SU-DHL-6 (cell line): ENCODE results near the gene CLP1.

ENCODE experiments used
- H2AFZ ChIP-seq: fragments of 200-600 bp; sonication (generic); 2 replicates; pipeline ENCODE4 v1.6.1; 2014; ENCODE audit warnings: low read depth, mild to moderate bottlenecking, moderate library complexity, mixed read lengths, antibody characterized with exemption, low read length; ENCODE audit not compliant: severe bottlenecking
- H3F3A ChIP-seq: fragments of 200-600 bp; shearing (Covaris generic); 2 replicates; pipeline ENCODE4 v1.6.0; 2016; ENCODE audit warnings: antibody characterized with exemption, mild to moderate bottlenecking; ENCODE audit not compliant: insufficient read depth
- H3K27ac ChIP-seq: fragments of 200-600 bp; sonication (generic); 2 replicates; pipeline ENCODE4 v1.5.1; 2016; ENCODE audit warnings: low read depth, mild to moderate bottlenecking, low read length, moderate library complexity, mixed read lengths
- H3K27me3 ChIP-seq: fragments of 200-600 bp; sonication (generic), shearing (Covaris generic); 2 replicates; pipeline ENCODE4 v1.6.0; 2014; ENCODE audit warnings: mild to moderate bottlenecking, low read length
- H3K36me3 ChIP-seq: fragments of 200-600 bp; sonication (generic); 2 replicates; pipeline ENCODE4 v1.6.1; 2014; ENCODE audit warnings: mild to moderate bottlenecking, low read length, mixed read lengths
- H3K4me2 ChIP-seq: fragments of 300-600, 200-600 bp; shearing (Covaris generic), sonication (generic); 2 replicates; pipeline ENCODE4 v1.6.0; 2014; ENCODE audit warnings: low read length, low read depth, mild to moderate bottlenecking; ENCODE audit not compliant: poor library complexity, severe bottlenecking
- H3K4me3 ChIP-seq: fragments of 200-600 bp; sonication (generic); 2 replicates; pipeline ENCODE4 v1.5.1; 2014; ENCODE audit warnings: antibody characterized with exemption, low read length, mild to moderate bottlenecking, mixed read lengths; ENCODE audit not compliant: insufficient read depth, poor library complexity, severe bottlenecking
- H3K79me2 ChIP-seq: fragments of 200-600 bp; sonication (generic); 2 replicates; pipeline ENCODE4 v1.6.1; 2014; ENCODE audit warnings: mild to moderate bottlenecking, low read length, moderate library complexity; ENCODE audit not compliant: insufficient read depth
- H3K9ac ChIP-seq: fragments of 200-600 bp; sonication (generic); 2 replicates; pipeline ENCODE4 v1.7.0; 2014; ENCODE audit warnings: mild to moderate bottlenecking, low read length
- H3K9me2 ChIP-seq: fragments of 200-600 bp; sonication (generic); replicated peaks from 2 replicates; pipeline ENCODE4 v1.6.1; 2014; ENCODE audit warnings: low read length; ENCODE audit not compliant: insufficient read depth
- H3K9me3 ChIP-seq: fragments of 200-600 bp; sonication (generic); 2 replicates; pipeline ENCODE4 v1.6.1; 2014; ENCODE audit warnings: low read length, mixed read lengths; ENCODE audit not compliant: insufficient read depth
- H4K20me1 ChIP-seq: fragments of 200-600 bp; sonication (generic); 2 replicates; pipeline ENCODE4 v1.6.1; 2014; ENCODE audit warnings: low read depth, mild to moderate bottlenecking, antibody characterized with exemption, low read length, moderate library complexity, mixed read lengths
- EZH2phosphoT487 ChIP-seq: fragments of 200-600 bp; sonication (generic), shearing (Covaris generic); conservative IDR thresholded peaks from 2 replicates; pipeline ENCODE4 v1.6.1; 2018; ENCODE audit warnings: mild to moderate bottlenecking, antibody characterized with exemption, low read length, moderate library complexity, mixed read lengths
- TF ChIP-seq, protein P1 (sequence below): fragments of 200-600 bp; sonication (generic); IDR thresholded peaks from one replicate; pipeline ENCODE4 v1.5.1; 2017; ENCODE audit warnings: antibody characterized with exemption, mild to moderate bottlenecking, low read length, moderate library complexity; ENCODE audit not compliant: insufficient read depth, poor library complexity, severe bottlenecking

The CLP1 gene

DNA sequence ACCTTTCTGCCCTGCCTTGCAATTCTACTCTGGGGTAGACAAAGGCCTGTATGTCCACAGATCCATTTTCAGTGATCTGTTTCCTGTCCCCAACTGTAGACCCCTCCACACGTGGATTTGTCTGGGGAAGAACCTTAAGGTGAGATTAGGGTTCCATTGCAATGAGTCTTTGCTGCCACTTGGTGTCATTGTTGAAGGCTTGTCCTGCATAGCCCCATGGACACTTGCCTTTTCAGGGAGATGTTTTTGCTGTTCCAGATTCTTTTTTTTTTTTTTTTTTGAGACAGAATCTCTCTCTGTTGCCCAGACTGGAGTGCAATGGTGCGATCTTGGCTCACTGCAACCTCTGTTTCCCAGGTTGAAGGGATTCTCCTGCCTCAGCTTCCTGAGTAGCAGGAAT lies 38.2 kb upstream of the CLP1 start:
- no peak overlapping the region for H3K9ac ChIP-seq
- no peaks in the 10 kb centered on the region for H3K27me3 ChIP-seq
- H3F3A ChIP-seq = no peaks in the 10 kb centered on the region
- H3K79me2 ChIP-seq = no peaks in the 10 kb centered on the region
- H3K9me2 ChIP-seq = no peaks in the 10 kb centered on the region
- H3K4me2 ChIP-seq = no peak overlapping the region
- H4K20me1 ChIP-seq = no peaks in the 10 kb centered on the region
- H3K9me3 ChIP-seq = peaks cover 9% of the 10 kb centered on the region; the same call in 1 of the 2 replicates
- H3K27ac ChIP-seq = no peak overlapping the region
- no peak overlapping the region for H2AFZ ChIP-seq
- TF ChIP-seq, protein P1, sequence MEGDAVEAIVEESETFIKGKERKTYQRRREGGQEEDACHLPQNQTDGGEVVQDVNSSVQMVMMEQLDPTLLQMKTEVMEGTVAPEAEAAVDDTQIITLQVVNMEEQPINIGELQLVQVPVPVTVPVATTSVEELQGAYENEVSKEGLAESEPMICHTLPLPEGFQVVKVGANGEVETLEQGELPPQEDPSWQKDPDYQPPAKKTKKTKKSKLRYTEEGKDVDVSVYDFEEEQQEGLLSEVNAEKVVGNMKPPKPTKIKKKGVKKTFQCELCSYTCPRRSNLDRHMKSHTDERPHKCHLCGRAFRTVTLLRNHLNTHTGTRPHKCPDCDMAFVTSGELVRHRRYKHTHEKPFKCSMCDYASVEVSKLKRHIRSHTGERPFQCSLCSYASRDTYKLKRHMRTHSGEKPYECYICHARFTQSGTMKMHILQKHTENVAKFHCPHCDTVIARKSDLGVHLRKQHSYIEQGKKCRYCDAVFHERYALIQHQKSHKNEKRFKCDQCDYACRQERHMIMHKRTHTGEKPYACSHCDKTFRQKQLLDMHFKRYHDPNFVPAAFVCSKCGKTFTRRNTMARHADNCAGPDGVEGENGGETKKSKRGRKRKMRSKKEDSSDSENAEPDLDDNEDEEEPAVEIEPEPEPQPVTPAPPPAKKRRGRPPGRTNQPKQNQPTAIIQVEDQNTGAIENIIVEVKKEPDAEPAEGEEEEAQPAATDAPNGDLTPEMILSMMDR = no peak
- TF ChIP-seq EZH2phosphoT487 = no peak
- H3K4me3 ChIP-seq = no peak overlapping the region
- no peaks in the 10 kb centered on the region for H3K36me3 ChIP-seq

DNA sequence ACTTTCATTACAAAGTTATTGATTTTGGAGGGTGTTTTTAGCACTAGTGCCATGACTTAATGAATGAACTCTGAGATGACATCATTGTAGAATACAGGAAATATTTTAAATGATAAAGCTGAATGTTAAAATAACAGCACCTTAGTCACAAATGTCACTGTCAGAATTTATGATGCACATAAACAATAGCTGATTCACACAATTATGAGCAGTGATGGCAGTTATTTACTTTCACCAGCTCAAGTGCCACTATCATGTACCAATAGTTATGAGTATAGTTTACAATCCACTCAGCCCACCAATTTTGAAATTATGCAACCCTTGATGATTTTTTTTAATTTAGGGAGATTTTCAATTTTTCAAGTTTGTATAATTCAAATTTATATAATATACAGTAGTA lies 37.1 kb upstream of the CLP1 start:
- H3K27me3 ChIP-seq = no peaks in the 10 kb centered on the region
- H3K79me2 ChIP-seq = no peaks in the 10 kb centered on the region
- H3K4me2 ChIP-seq = no peak overlapping the region
- peaks cover 9% of the 10 kb centered on the region; the same call in 1 of the 2 replicates for H3K9me3 ChIP-seq
- no peak overlapping the region for H3K27ac ChIP-seq
- no peak overlapping the region for H2AFZ ChIP-seq
- H4K20me1 ChIP-seq = no peaks in the 10 kb centered on the region
- H3K4me3 ChIP-seq = no peak overlapping the region
- TF ChIP-seq EZH2phosphoT487 = no peak
- TF ChIP-seq, protein P1 = no peak
- no peaks in the 10 kb centered on the region for H3F3A ChIP-seq
- no peak overlapping the region for H3K9ac ChIP-seq
- H3K36me3 ChIP-seq = no peaks in the 10 kb centered on the region
- H3K9me2 ChIP-seq = no peaks in the 10 kb centered on the region

DNA sequence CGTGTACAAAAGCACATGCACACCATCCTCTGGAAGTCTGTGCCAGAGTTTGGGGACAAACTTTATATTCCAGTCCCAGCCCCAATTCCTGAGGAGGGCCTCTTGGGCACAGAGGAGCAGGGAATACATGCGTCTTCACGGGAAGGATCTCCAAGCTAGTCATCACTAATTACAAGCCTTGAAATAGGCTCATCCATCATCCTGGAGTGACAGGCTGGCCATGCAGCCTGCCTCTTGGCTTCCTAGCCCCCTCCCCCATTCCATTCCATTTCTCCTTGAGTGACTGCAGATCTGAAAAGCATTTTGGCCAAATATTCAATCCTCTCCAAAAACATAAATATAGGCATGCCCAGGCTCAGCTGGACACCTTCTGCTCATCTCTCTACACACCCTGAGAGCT lies 35.3 kb upstream of the CLP1 start:
- no peaks in the 10 kb centered on the region for H3K27me3 ChIP-seq
- peaks cover 9% of the 10 kb centered on the region; the same call in 1 of the 2 replicates for H3K9me3 ChIP-seq
- no peak overlapping the region for H3K9ac ChIP-seq
- H3K4me3 ChIP-seq = no peak overlapping the region
- no peaks in the 10 kb centered on the region for H3K79me2 ChIP-seq
- H3K36me3 ChIP-seq = no peaks in the 10 kb centered on the region
- H3K9me2 ChIP-seq = no peaks in the 10 kb centered on the region
- TF ChIP-seq, protein P1 = no peak
- TF ChIP-seq EZH2phosphoT487 = no peak
- no peak overlapping the region for H3K4me2 ChIP-seq
- H2AFZ ChIP-seq = no peak overlapping the region
- H3K27ac ChIP-seq = no peak overlapping the region
- H3F3A ChIP-seq = no peaks in the 10 kb centered on the region
- no peaks in the 10 kb centered on the region for H4K20me1 ChIP-seq
